HCT116 (cell line): ENCODE data around the gene POLD2. TPM values are rescaled to one million over a fixed set of nuclear protein-coding genes. Genes with fewer than 3 reads are reported as not detected.

Source experiments
- ATAC-seq: fragments of 200-7000 bp; cut with Tn5 transposase; 2 replicates; pipeline ENCODE4 v1.9.1; 2020; ENCODE audit warnings: mild to moderate bottlenecking, moderate library complexity
- BruUV-seq: library from RNA; stranded (reverse); fragments of 400-500 nt; replicated peaks from 2 replicates; lab custom pipeline; 2021; lab: Mats Ljungman, UMichigan
- CTCF ChIA-PET: fragments of 300-600 bp; sonication (Branson Sonifier 250); formaldehyde crosslinking; loops from one replicate; lab custom pipeline; 2021; ENCODE audit warnings: antibody characterized with exemption; lab: Charles Lee
- POLR2A ChIA-PET: fragments of 300-600, 350-600 bp; sonication (Branson Sonifier 250); formaldehyde crosslinking; loops from one replicate; lab custom pipeline; 2021; ENCODE audit warnings: antibody characterized with exemption; lab: Charles Lee
- RAD21 ChIA-PET, 2 experiments: fragments of 300-600 bp; sonication (Branson Sonifier 250); formaldehyde crosslinking; loops; one replicate each; lab custom pipeline; 2023; ENCODE audit warnings: low total read pairs in 2 of 2; ENCODE audit not compliant: uncharacterized antibody in 2 of 2, unreplicated experiment in 2 of 2, low non-redundant PET in 1 of 2; lab: Charles Lee
- DNase-seq: peaks from one replicate; pipeline ENCODE4 v3.0.0-alpha.2; 2010; ENCODE audit warnings: low read depth, low spot score
- H2AFZ ChIP-seq: fragments of 200-600 bp; shearing (Covaris generic), sonication (generic); 2 replicates; pipeline ENCODE4 v1.6.1; 2017; ENCODE audit warnings: low read depth, mixed run types, mixed read lengths, antibody characterized with exemption, low read length; ENCODE audit not compliant: poor library complexity, severe bottlenecking
- H3K27ac ChIP-seq: 2 replicates; pipeline ENCODE4 v1.5.1; 2012; ENCODE audit warnings: low read depth, low read length
- H3K27me3 ChIP-seq: fragments of 200-600 bp; sonication (generic); 2 replicates; pipeline ENCODE4 v1.6.1; 2016; ENCODE audit warnings: mixed run types, low read length, mixed read lengths; ENCODE audit not compliant: insufficient read depth
- H3K36me3 ChIP-seq, 2 experiments: fragments of 200-500 bp in 1 of 2; fragments of 200-600 bp in 1 of 2; sonication (Bioruptor generic) in 1 of 2; sonication (generic) in 1 of 2; 2 replicates each; pipeline versions ENCODE4 v1.5.1 to v1.6.1; 2014 to 2016; ENCODE audit warnings: low read length in 2 of 2, inconsistent platforms in 1 of 2, mixed read lengths in 1 of 2, mixed run types in 1 of 2; ENCODE audit not compliant: insufficient read depth in 2 of 2, control insufficient read depth in 1 of 2
- H3K4me1 ChIP-seq, 2 experiments: fragments of 200-600 bp in 1 of 2; sonication (generic) in 1 of 2; 2 replicates each; pipeline versions ENCODE4 v1.5.1 to v1.6.1; 2012 to 2017; ENCODE audit warnings: low read length in 2 of 2, inconsistent platforms in 1 of 2, mild to moderate bottlenecking in 1 of 2, mixed read lengths in 1 of 2, mixed run types in 1 of 2, moderate library complexity in 1 of 2; ENCODE audit not compliant: insufficient read depth in 2 of 2, control insufficient read depth in 1 of 2
- H3K4me2 ChIP-seq: fragments of 200-600 bp; sonication (generic); 2 replicates; pipeline ENCODE4 v1.6.1; 2017; ENCODE audit warnings: mixed run types, low read length, mixed read lengths
- H3K4me3 ChIP-seq, 2 experiments: fragments of 200-600 bp in 1 of 2; sonication (generic) in 1 of 2; replicated peaks in 1 of 2; 2 replicates each; pipeline ENCODE4 v1.5.1; 2011 to 2016; ENCODE audit warnings: low read length in 2 of 2, control low read depth in 1 of 2, low read depth in 1 of 2, mild to moderate bottlenecking in 1 of 2, mixed read lengths in 1 of 2, mixed run types in 1 of 2
- H3K79me2 ChIP-seq: fragments of 200-600 bp; sonication (generic); 2 replicates; pipeline ENCODE4 v1.6.1; 2017; ENCODE audit warnings: mild to moderate bottlenecking, mixed run types, low read length, moderate library complexity, mixed read lengths; ENCODE audit not compliant: insufficient read depth
- H3K9ac ChIP-seq: fragments of 200-600 bp; sonication (generic); 2 replicates; pipeline ENCODE4 v1.6.1; 2016; ENCODE audit warnings: low read length, mixed read lengths
- H3K9me2 ChIP-seq: fragments of 200-600 bp; sonication (generic), shearing (Covaris generic); 2 replicates; pipeline ENCODE4 v1.6.1; 2017; ENCODE audit warnings: mixed run types, mild to moderate bottlenecking, moderate library complexity; ENCODE audit not compliant: insufficient read depth
- H3K9me3 ChIP-seq, 2 experiments: fragments of 200-500 bp in 1 of 2; fragments of 200-600 bp in 1 of 2; sonication (Bioruptor generic) in 1 of 2; sonication (generic) in 1 of 2; 2 replicates each; pipeline ENCODE4 v1.6.1; 2014 to 2017; ENCODE audit warnings: low read length in 2 of 2, mixed read lengths in 2 of 2, inconsistent platforms in 1 of 2, low read depth in 1 of 2, mild to moderate bottlenecking in 1 of 2, mixed run types in 1 of 2, moderate library complexity in 1 of 2; ENCODE audit not compliant: control insufficient read depth in 1 of 2, insufficient read depth in 1 of 2
- H4K20me1 ChIP-seq: fragments of 200-600 bp; sonication (generic), shearing (Covaris generic); 2 replicates; pipeline ENCODE4 v1.6.1; 2017; ENCODE audit warnings: mixed run types, mild to moderate bottlenecking, moderate library complexity; ENCODE audit not compliant: insufficient read depth
- EGR1 ChIP-seq: IDR thresholded peaks from 2 replicates; pipeline ENCODE4 v1.6.1; 2012; ENCODE audit warnings: low read depth
- EZH2 ChIP-seq: fragments of 200-600 bp; sonication (generic); IDR thresholded peaks from 2 replicates; pipeline ENCODE4 v1.6.1; 2017; ENCODE audit warnings: antibody characterized with exemption, mixed run types
- JUND ChIP-seq: IDR thresholded peaks from 2 replicates; pipeline ENCODE4 v1.6.1; 2012
- POLR2A ChIP-seq: IDR thresholded peaks from 2 replicates; pipeline ENCODE4 v1.7.0; 2011; ENCODE audit warnings: borderline replicate concordance; ENCODE audit not compliant: insufficient read depth, insufficient read length; ENCODE audit errors: extremely low read depth
- POLR2AphosphoS5 ChIP-seq: IDR thresholded peaks from 2 replicates; pipeline ENCODE4 v1.6.1; 2011; ENCODE audit warnings: mild to moderate bottlenecking, low read depth, low read length, moderate library complexity
- SP1 ChIP-seq: IDR thresholded peaks from 2 replicates; pipeline ENCODE4 v1.6.1; 2012; ENCODE audit warnings: low read depth
- TCF7L2 ChIP-seq: IDR thresholded peaks from 2 replicates; pipeline ENCODE4 v1.7.0; 2011; ENCODE audit warnings: borderline replicate concordance, inconsistent platforms; ENCODE audit not compliant: insufficient read depth, insufficient read length; ENCODE audit errors: extremely low read depth
- ZFX ChIP-seq: fragments of 450-650 bp; IDR thresholded peaks from 2 replicates; pipeline ENCODE4 v1.6.1; 2017
- ZNF274 ChIP-seq: fragments of 200-500 bp; sonication (Bioruptor generic); IDR thresholded peaks from 2 replicates; pipeline ENCODE4 v1.6.1; 2014; ENCODE audit warnings: mild to moderate bottlenecking, low read depth, low read length, inconsistent platforms
- intact Hi-C: fragments of 100-400 bp; cut with micrococcal nuclease; formaldehyde crosslinking; loops from 2 replicates; pipeline ENCODE4 v1.10.0; 2022
- total RNA-seq: library from RNA; stranded (reverse); gene quantifications from one replicate; pipeline ENCODE4 v1.2.1, GENCODE V29; 2021; ENCODE audit not compliant: unreplicated experiment
- TF ChIP-seq, protein P1 (sequence below), 3 experiments: fragments of 200-600 bp in 1 of 3; sonication (generic) in 1 of 3; IDR thresholded peaks in 2 of 3; conservative IDR thresholded peaks in 1 of 3; 2 replicates each; pipeline ENCODE4 v1.5.1; 2012 to 2017; ENCODE audit warnings: low read depth in 2 of 3, low read length in 2 of 3, antibody characterized with exemption in 1 of 3, borderline replicate concordance in 1 of 3, control low read depth in 1 of 3, mild to moderate bottlenecking in 1 of 3, mixed read lengths in 1 of 3, mixed run types in 1 of 3, moderate library complexity in 1 of 3; ENCODE audit not compliant: insufficient read depth in 1 of 3
- TF ChIP-seq, protein P2 (sequence below): IDR thresholded peaks from 2 replicates; pipeline ENCODE4 v1.6.1; 2012

POLD2 gene
- total RNA-seq, 1 experiment from 2014 or later = 237 TPM

DNA sequence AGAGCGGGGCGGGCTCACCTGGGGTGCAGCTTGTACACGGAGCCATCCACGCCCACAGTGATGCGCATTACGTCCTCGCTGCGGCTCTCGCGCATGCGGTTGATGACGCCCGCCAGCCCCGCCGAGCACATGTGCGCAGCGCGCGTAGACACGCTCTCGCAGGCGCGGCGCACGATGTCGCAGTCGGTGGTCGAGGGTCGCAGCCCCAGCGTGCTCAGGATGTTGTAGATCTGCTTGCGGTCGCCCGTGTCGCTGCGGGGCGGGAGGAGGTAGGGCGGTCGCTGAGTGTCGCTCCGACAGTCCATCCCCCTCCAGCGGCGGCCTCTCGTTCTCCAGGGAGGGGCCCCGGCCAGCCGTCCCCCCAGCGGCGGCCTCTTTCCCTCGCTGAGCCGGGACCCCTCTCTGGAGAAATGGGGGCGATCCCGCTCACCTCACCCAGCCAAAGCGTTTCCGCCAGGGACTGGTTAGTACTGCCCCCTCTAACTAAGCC lies 22.2 kb upstream of the POLD2 start (continued):
- TF ChIP-seq, protein P1, sequence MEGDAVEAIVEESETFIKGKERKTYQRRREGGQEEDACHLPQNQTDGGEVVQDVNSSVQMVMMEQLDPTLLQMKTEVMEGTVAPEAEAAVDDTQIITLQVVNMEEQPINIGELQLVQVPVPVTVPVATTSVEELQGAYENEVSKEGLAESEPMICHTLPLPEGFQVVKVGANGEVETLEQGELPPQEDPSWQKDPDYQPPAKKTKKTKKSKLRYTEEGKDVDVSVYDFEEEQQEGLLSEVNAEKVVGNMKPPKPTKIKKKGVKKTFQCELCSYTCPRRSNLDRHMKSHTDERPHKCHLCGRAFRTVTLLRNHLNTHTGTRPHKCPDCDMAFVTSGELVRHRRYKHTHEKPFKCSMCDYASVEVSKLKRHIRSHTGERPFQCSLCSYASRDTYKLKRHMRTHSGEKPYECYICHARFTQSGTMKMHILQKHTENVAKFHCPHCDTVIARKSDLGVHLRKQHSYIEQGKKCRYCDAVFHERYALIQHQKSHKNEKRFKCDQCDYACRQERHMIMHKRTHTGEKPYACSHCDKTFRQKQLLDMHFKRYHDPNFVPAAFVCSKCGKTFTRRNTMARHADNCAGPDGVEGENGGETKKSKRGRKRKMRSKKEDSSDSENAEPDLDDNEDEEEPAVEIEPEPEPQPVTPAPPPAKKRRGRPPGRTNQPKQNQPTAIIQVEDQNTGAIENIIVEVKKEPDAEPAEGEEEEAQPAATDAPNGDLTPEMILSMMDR (IDR thresholded peaks at IDR 0.05 in 2 of 3, conservative IDR thresholded peaks at IDR 0.05 in 1 of 3; ENCODE audit: borderline replicate concordance in 1 of 3, insufficient read depth in 1 of 3, low read depth in 2 of 3, low read length in 2 of 3) = no peak
- TF ChIP-seq SP1 (no peak), POLR2A (no peak), EZH2 (no peak), ZNF274 (no peak), ZFX (no peak), TCF7L2 (no peak), POLR2AphosphoS5 (no peak)
- TF ChIP-seq, all 23 proteins: peak for 0

DNA sequence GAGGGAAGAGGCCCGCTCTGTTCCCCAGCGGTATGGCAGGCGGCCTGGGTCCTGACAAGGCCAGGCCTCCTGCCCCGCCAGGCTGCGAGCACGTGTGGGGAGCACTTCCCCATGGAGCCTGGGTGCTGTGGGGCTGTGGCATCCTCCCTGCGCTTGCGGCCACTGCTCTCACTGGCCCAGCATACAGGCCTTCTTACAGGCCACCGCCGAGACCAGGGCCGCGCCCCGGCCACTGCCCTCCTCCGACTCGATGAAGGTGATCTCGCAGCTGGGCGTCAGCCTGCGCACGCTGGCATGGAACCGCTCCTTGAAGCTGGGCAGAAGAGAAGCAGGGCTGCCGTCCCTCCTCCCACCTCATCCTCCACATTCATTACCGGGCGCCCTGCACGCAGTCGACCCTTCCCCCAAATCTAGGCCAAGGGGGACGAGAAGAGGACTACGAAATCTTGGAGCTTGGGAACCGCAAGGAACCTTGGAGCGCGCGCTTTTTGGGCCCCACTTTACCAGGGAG lies 21.7 kb upstream of the POLD2 start:
- H3K4me1 ChIP-seq = no peaks in the 10 kb centered on the region; a peak in 1 of 4 replicates
- no peaks in the 10 kb centered on the region for H3K27me3 ChIP-seq
- no peaks in the 10 kb centered on the region for H3K36me3 ChIP-seq
- H3K9me3 ChIP-seq = no peaks in the 10 kb centered on the region
- no peak overlapping the region for H3K4me2 ChIP-seq
- H4K20me1 ChIP-seq = no peaks in the 10 kb centered on the region
- DNase-seq (no peak), ATAC-seq (no peak)
- no peak overlapping the region for H2AFZ ChIP-seq
- CTCF ChIA-PET = no interaction called here
- BruUV-seq = no TSS peak
- no peaks in the 10 kb centered on the region for H3K79me2 ChIP-seq
- POLR2A ChIA-PET = no interaction called here
- no peak overlapping the region for H3K9ac ChIP-seq
- TF ChIP-seq JUND (no peak), EGR1 (no peak)
- TF ChIP-seq, protein P2, sequence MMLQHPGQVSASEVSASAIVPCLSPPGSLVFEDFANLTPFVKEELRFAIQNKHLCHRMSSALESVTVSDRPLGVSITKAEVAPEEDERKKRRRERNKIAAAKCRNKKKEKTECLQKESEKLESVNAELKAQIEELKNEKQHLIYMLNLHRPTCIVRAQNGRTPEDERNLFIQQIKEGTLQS = no peak
- intact Hi-C loops = loop anchor here (5.0 kb wide), 1 partner anchor 37 kb away; no protein-coding TSS in a partner anchor
- H3K9me2 ChIP-seq = no peaks in the 10 kb centered on the region
- RAD21 ChIA-PET = no interaction called here
- H3K27ac ChIP-seq = no peak overlapping the region
- H3K4me3 ChIP-seq = no peak overlapping the region
